ENCODE data around the gene TUBB4B. TPM values are rescaled to one million over a fixed set of nuclear protein-coding genes. Genes with fewer than 3 reads are reported as not detected.
A peak's percentile ranks its signal among the peaks of the same experiment; 100 is the strongest.

The TUBB4B gene
- total RNA-seq, 3 donors from 2014 or later = 345 to 383 (median 380) TPM

DNA sequence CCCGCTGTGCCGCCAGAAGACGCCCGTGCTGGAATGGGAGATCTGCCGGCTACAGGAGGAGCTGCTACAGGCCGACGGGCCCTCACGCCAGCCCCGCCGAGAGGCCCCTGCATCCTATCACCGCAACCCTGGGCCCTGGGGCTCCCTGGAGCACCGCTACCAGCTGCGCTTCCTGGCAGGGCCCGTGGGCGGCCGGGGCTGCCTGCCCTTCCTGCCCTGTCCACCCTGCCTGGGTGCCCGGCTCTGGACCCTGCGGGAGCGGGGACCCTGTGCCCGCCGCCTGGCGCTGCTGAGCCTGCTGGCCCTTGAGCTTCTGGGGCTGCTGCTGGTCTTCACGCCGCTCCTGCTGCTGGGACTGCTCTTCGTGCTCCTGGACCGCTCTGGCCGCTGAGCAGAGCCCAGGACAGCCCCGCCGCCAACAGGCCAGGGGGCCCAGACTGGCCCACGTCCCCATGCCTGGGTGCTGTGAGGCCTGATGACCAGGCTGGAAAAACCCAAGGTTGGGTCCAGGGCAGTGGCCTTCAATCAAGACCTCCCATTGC, 22.8 kb upstream of the TUBB4B start:
- ATAC-seq (no peak), DNase-seq (no peak)
- H3K4me3 Mint-ChIP-seq = no peak overlapping the region
- peaks cover 2% of the 10 kb centered on the region for H3K4me1 Mint-ChIP-seq (ENCODE audit: low read depth)
- no peaks in the 10 kb centered on the region for H3K9me3 Mint-ChIP-seq
- H3K27me3 Mint-ChIP-seq (ENCODE audit: low read depth) = no peaks in the 10 kb centered on the region
- peaks cover 2% of the 10 kb centered on the region for H3K36me3 Mint-ChIP-seq (ENCODE audit: insufficient read depth)

DNA sequence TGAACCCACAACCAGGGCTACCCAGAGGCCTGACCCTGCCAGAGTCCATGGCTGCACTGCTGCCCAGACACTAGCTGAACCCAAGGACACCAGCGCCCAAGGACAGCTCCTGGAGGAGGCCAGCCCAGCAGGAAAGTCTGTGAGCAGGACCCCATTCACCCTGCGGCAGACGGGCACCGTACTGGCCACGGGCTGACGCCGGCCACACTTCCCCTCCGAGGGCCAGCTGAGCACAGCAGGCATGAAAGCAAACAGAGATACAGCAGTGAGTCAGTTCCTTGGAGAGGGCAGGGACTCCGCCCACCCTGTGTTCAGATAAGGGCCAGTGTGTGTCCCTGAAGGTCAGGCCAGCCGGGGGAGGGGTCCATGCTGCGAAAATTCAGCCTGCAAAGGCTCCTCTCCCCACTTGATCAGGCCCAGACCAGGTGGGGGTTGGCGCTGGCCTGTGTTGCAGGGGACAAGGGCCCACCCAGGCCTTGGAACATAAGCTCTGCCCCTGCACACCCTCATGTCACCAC, 22.3 kb upstream of the TUBB4B start:
- Mint-ChIP-seq H3K27me3 (ENCODE audit: low read depth) (no peaks in the 10 kb centered on the region), H3K36me3 (ENCODE audit: insufficient read depth) (peaks cover 2% of the 10 kb centered on the region), H3K4me1 (ENCODE audit: low read depth) (peaks cover 2% of the 10 kb centered on the region), H3K4me3 (no peak overlapping the region), H3K9me3 (no peaks in the 10 kb centered on the region)
- ATAC-seq = no peak
- DNase-seq = no peak

DNA sequence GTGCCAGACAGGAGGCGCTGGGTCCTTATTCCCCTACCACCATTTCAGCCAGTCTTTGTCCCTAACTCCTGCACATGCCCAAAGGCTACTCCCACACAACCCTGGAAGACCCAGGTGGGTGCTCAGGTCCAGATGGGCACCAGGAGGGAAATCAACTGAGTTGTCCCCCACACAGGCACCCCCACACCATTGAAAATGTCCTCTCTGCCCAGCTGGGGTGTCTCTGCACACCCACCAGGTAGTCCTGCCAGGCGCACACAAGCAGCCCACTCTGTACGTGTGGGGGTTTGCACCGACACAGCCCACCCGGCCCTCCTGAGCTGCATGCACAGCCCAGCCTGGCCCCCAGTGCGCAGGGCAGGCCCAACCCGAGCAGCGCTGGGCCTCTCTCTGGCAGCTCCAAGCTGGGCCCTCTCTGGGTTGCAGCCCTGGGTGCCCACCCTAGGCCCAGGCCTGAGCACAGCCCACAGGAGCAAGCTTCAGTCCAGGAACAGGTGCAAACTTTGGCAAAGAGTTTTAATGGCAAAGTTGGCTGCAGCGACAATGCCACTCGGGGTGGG, 21.2 kb upstream of the TUBB4B start:
- Mint-ChIP-seq H3K27me3 (ENCODE audit: low read depth) (no peaks in the 10 kb centered on the region), H3K36me3 (ENCODE audit: insufficient read depth) (peaks cover 2% of the 10 kb centered on the region), H3K4me1 (ENCODE audit: low read depth) (peaks cover 5% of the 10 kb centered on the region), H3K9me3 (no peaks in the 10 kb centered on the region), H3K4me3 (no peak overlapping the region)
- ATAC-seq = no peak
- no peak for DNase-seq

DNA sequence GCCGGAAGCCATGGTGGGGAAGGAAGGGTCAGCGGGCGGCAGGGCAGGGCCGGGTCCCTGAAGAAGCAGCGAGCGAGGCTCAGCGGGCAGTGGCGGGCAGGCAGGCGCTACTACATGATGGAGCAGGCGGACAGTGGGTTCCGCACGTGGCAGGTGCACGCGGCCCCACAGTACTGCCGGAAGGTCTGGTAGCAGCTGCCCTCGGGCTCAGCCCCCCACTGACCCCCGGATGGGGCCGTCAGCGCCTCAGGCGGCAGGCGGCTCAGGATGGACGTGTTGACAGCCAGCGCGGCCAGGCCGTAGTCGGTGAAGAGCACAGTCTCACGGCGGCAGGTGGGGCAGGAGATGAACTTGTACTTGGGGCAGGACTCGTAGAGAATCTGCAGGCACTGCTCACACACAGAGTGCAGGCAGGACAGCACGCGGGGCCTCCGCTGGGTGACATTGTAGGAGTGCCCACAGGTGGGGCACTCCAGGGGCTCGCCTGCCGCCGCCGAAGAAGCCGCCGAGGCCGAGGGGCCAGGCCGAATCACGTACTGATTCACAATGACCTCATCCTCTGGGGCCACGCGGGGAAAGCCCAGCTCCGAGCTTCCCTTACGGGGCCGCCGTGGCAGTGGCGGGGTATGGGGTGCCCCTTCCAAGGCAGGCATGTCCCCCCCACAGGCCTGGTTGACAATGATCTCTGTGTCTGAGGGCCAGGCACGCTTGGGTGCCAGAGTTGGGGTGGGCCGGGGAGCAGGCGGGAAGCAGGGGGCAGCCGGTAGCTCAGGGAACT, 20.6 kb upstream of the TUBB4B start:
- Mint-ChIP-seq H3K4me3 (peak overlapping the region; percentile 27), H3K4me1 (ENCODE audit: low read depth) (peaks cover 5% of the 10 kb centered on the region), H3K9me3 (no peaks in the 10 kb centered on the region), H3K27me3 (ENCODE audit: low read depth) (no peaks in the 10 kb centered on the region), H3K36me3 (ENCODE audit: insufficient read depth) (peaks cover under 1% of the 10 kb centered on the region)
- no peak for ATAC-seq
- no peak for DNase-seq

DNA sequence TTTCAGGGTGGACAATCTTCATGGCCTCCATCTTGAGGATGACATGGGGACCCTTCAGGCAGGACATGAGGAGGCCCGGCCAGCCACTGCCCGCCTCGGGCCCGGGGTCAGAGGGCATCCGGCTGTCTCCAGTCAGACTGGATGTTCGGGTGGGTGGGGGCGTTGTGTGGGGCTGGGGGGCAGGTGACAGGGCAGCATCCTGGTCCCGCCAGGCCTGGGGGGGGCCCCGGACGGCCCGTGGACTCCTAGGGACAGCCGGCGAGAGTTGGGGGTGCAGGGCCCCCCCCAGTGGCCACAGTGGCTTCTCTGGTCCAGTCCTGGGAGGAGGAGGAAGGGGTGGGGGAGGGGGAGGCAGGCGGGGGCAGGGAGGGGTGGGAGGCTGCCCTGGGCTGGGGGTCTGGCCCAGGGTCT, 20.0 kb upstream of the TUBB4B start:
- Mint-ChIP-seq H3K36me3 (ENCODE audit: insufficient read depth) (no peaks in the 10 kb centered on the region), H3K4me3 (peak overlapping the region; percentile 27), H3K4me1 (ENCODE audit: low read depth) (peaks cover 5% of the 10 kb centered on the region), H3K27me3 (ENCODE audit: low read depth) (no peaks in the 10 kb centered on the region), H3K9me3 (no peaks in the 10 kb centered on the region)
- no peak for DNase-seq
- no peak for ATAC-seq

DNA sequence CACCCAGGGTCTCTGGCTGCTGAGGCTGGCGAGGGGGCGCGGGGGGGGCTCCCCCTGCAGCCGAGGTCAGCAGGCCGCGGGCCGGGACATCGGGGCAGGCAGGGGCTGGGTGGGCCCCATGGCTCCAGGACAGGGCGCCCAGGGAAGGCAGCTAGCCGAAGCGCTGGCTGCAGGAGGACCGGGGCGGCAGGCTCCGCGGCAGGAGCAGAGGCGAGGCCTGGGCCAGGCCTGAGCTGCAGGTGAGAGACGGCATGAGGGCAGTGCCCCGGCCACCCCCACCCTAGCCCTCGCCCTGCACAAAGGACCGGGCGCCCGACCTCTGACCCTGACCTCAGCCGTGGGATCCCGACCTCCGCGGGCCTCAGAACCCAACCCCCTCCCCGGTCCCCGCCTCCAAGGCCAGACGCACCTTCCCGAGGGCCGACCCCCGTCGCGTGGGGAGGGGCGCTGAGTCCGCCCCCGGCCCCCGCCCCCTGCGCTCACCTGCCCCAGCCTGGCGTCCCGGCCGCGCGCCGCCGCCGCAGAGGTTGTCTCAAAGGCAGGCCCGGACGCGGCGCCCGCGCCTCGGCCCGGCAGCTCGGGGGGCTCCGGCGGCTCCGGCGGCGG, 19.5 kb upstream of the TUBB4B start:
- peaks cover 5% of the 10 kb centered on the region for H3K4me1 Mint-ChIP-seq (ENCODE audit: low read depth)
- H3K4me3 Mint-ChIP-seq = no peak overlapping the region
- H3K27me3 Mint-ChIP-seq (ENCODE audit: low read depth) = no peaks in the 10 kb centered on the region
- no peaks in the 10 kb centered on the region for H3K36me3 Mint-ChIP-seq (ENCODE audit: insufficient read depth)
- DNase-seq = no peak
- ATAC-seq = no peak
- no peaks in the 10 kb centered on the region for H3K9me3 Mint-ChIP-seq

DNA sequence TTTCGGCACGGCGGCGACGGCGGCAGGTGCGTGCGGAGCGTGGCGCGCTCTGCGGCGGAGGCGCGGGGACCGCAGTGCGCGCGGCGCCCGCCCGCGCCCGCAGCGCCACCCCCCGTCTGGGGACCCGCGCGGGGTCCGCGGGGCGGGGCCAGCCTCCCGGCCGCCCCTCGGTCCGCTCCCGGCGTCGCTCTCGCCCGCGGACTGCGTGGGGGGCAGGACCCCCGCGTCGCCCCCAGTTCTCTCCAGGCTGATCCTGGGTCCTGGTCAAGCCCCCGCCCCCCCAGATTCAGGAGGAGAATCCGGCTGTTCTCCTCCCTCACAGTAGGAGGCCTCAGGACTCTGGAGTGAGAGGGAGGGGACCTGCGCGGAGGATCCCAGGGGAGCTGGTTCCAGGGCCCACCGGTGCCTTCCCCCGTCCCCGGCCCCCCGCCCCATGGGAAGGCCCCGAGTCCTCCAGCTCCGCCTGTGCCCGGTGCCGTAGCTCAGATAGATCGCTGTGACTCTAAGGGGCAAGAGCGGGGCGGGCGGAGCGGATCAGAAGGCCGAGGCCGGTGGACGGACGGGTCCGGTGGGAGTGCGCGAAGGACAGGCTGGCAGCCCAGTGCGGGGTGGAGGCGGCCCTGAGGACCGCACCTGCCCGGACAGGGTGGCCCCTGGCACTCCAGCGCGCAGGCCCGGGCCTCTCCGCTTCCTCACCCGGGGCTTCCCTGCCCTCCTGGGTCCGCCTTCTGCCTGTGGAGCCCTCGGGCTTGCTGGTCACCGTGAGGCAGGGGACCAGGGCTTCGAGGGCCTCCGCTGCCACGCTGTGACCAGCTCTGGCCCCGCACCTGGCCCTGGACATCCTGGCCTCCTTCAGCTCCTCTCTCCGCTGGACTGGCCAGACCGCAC, 18.7 kb upstream of the TUBB4B start, which contains the start of gene RNF208:
Gene RNF208, minus strand, starts transcription at position 51 of the 888 bp plus-strand sequence. CDS start 1,028 bp downstream, outside the sequence.
- ATAC-seq = peak in 1 of 2 donors; percentile 5
- Mint-ChIP-seq H3K36me3 (ENCODE audit: insufficient read depth) (no peaks in the 10 kb centered on the region), H3K4me1 (ENCODE audit: low read depth) (peaks cover 6% of the 10 kb centered on the region), H3K4me3 (peak within 1 kb of the TSS; percentile 79), H3K27me3 (ENCODE audit: low read depth) (no peaks in the 10 kb centered on the region), H3K9me3 (no peaks in the 10 kb centered on the region)
- no peak for DNase-seq

DNA sequence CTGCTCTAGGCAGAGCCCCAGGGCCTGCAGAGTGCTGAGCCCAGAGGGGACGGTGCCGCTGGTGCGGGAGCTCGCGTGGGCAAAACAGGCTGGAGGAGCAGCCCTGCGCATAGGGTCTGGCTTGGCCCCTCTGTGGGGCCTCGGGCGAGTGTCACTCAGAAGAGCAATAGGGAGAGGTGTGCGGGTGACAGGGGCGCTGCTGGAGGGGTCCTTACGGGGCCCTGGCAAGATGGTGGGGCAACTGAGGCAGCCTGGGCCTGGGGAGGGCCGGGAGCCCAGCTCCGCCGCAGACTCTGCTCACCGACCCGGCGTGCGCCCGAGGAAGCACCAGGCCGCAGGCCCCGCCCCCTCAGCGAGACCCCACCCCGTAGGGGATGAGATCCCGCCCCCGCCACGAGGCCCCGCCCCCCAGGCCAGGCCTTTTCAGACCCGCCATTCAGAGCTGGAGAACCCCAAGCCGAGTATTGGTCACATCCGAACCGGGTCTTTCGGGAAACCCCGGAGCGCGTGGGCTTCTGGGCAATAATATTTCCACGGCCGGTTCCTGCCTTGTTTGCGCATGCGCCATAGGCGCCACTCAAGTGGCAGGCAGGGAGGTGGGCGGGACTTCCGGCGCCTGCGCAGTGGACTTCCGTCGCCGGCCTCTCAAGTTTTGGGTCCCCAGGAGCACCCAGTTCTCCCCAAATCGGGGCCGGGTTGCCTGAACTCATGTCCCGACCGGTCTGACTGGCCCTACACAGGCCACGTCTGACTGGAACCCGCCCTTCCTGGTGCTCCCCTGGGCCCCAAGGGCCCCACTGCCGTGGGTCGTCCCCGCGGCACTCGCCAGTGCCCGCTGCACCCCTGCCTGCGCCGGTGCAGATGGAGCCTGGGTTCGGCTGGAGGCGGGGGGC, 17.8 kb upstream of the TUBB4B start:
- Mint-ChIP-seq H3K4me1 (ENCODE audit: low read depth) (peaks cover 8% of the 10 kb centered on the region), H3K27me3 (ENCODE audit: low read depth) (peaks cover 3% of the 10 kb centered on the region), H3K36me3 (ENCODE audit: insufficient read depth) (no peaks in the 10 kb centered on the region), H3K4me3 (peak overlapping the region; percentile 79), H3K9me3 (no peaks in the 10 kb centered on the region)
- DNase-seq (peak; percentile 98), ATAC-seq (peak; percentile 90 to 91)

DNA sequence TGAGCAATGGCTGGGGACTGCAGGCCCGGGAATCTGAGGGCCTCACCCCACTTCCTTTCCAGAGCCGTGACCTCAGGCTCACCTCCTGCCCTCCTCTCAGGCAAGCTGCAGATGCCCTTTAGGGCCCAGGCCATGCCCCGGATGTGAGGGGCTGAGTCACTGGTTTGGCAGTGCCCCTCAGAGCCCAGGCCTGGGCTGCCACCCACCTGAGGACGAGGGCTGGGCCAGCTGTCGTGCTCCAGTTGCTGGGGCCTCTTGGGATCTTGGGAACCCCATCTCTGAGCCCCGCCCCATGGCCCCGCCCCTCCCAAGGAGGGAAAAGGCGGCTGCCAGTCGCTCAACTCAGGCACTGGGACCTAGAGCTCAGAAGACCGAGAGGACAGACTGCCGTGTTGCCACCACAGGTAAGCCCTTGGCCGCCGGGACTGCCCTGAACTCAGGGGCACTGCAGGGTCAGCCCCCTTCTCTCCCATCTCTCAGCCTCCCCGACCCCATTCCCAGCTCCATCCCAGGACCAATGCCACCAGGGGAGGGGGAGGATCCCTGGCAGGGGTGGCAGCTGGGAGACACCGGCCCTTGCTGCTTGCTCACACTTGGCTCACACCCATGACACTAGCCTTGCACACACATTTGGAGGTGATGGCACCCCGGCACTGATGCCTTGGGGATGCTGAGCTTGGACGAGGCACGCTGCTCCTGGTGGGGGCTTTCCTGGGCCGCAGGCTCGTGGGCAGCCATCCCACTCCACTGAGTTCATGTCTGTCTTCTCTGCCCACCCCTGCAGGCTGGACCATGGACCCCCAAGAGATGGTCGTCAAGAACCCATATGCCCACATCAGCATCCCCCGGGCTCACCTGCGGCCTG, 16.0 kb upstream of the TUBB4B start, which contains the start of gene CYSRT1:
Gene CYSRT1, plus strand, starts transcription at position 345 of the 865 bp plus-strand sequence. Its CDS starts 448 bp downstream, at position 793.
- ATAC-seq = no peak
- no peaks in the 10 kb centered on the region for H3K9me3 Mint-ChIP-seq
- DNase-seq = no peak
- H3K27me3 Mint-ChIP-seq (ENCODE audit: low read depth) = peaks cover 6% of the 10 kb centered on the region
- peaks cover 8% of the 10 kb centered on the region for H3K4me1 Mint-ChIP-seq (ENCODE audit: low read depth)
- no peaks in the 10 kb centered on the region for H3K36me3 Mint-ChIP-seq (ENCODE audit: insufficient read depth)
- peak within 1 kb of the TSS; percentile 79 for H3K4me3 Mint-ChIP-seq

DNA sequence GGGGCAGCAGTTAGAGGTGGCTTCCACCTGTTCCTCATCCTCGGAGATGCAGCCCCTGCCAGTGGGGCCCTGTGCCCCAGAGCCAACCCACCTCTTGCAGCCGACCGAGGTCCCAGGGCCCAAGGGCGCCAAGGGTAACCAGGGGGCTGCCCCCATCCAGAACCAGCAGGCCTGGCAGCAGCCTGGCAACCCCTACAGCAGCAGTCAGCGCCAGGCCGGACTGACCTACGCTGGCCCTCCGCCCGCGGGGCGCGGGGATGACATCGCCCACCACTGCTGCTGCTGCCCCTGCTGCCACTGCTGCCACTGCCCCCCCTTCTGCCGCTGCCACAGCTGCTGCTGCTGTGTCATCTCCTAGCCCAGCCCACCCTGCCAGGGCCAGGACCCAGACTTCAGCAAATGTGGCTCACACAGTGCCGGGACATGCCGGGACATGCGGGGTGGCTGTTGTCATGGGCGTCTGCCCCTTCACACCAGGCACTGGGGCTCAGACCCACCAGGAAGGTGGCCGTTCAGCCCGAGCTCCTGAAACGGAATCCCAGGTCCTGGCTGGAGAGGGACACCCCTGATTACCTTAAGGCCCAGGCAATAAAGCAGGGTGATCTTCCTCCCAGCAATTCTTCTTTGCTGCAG, 15.3 kb upstream of the TUBB4B start:
- Mint-ChIP-seq H3K9me3 (no peaks in the 10 kb centered on the region), H3K4me1 (ENCODE audit: low read depth) (peaks cover 8% of the 10 kb centered on the region), H3K27me3 (ENCODE audit: low read depth) (peaks cover 6% of the 10 kb centered on the region), H3K36me3 (ENCODE audit: insufficient read depth) (no peaks in the 10 kb centered on the region), H3K4me3 (no peak overlapping the region)
- no peak for ATAC-seq
- no peak for DNase-seq

DNA sequence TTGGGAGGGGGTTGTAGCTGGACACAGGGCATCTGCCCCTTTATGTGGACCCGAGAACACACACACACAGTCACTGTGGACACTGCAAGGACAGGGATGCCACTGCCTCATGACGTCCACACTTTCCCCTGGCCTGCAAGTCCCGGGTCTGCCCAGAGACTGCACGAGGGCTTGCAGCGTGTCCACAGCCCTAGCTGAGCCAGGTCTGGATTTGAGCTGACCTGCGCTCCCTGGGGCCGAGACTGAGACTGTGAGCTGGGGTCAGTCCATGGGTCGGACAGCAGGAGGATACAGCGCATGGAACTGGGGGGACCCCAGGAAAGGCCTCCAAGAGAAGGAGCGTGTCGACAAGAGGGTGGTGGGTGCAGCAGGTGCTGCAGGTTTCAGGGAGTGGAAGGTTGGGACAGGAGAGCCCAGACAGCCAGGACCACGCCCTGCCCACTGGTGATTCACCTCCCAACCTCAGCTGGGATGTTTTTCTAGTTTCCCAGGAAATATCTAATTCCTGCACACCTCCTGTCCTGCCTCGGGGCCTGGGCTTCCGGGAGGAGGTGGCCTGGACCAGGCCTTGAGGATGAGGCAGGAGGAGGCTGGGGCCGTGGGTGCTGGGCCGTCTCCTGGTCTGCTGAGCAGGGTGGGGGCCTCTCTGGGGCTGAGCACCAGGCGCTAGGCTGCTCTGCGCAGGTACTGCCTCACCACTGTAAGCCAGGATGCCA, 14.6 kb upstream of the TUBB4B start:
- ATAC-seq = no peak
- DNase-seq = no peak
- peaks cover 8% of the 10 kb centered on the region for H3K4me1 Mint-ChIP-seq (ENCODE audit: low read depth)
- no peak overlapping the region for H3K4me3 Mint-ChIP-seq
- H3K27me3 Mint-ChIP-seq (ENCODE audit: low read depth) = peaks cover 6% of the 10 kb centered on the region
- H3K9me3 Mint-ChIP-seq = no peaks in the 10 kb centered on the region
- H3K36me3 Mint-ChIP-seq (ENCODE audit: insufficient read depth) = no peaks in the 10 kb centered on the region
